ENCODE data around the gene SDK1. TPM values are rescaled to one million over a fixed set of nuclear protein-coding genes. Genes with fewer than 3 reads are reported as not detected.

Gene SDK1
- total and polyA plus RNA-seq, 10 of the 15 experiments (the other 5 are each of a cell fraction or from before 2014, with no cell fraction given): 0.14 to 0.33 TPM; not detected in 8

DNA sequence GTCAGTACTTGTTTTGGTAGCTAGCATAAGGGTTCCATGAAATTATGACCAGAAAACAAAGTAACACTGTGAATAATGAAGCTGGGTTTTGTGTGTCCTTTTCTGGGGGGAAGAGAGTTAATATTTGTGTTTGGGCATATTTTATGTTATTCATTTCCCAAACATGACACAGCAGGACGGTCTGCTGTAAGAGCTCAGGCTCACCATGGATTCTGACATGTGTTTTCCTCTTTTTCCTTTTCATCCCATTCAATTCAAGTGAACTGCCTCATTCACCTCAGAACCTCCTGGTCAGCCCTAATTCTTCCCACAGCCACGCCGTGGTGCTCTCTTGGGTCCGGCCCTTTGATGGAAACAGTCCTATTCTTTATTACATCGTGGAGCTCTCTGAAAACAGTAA lies 685.9 kb downstream of the SDK1 start (continued):
- TF ChIP-seq ZNF592 (IDR thresholded peaks at IDR 0.05): no peak
- no peak for TF ChIP-seq BACH1 (IDR thresholded peaks at IDR 0.05; ENCODE audit: borderline replicate concordance)
- TF ChIP-seq CUX1 (IDR thresholded peaks at IDR 0.05; ENCODE audit: insufficient replicate concordance, low read depth, low read length): no peak
- no peak for TF ChIP-seq ZBTB40 (IDR thresholded peaks at IDR 0.05; ENCODE audit: borderline replicate concordance)
- TF ChIP-seq BRCA1 (IDR thresholded peaks at IDR 0.05; ENCODE audit: low read depth, low read length): no peak

All from GM12878 (cell line).